ENCODE results near the gene HADHA. TPM values are rescaled to one million over a fixed set of nuclear protein-coding genes. Genes with fewer than 3 reads are reported as not detected.

HADHA gene
- total RNA-seq, 1 donor from 2014 or later = 89.0 TPM

GRCh38 chr2:26187537-26188104 is 56.8 kb downstream of the HADHA start:
- H3K4me3 ChIP-seq (ENCODE audit: low read depth, low read length) = no peak overlapping the region
- DNase-seq (ENCODE audit: low read depth) = no peak
- TF ChIP-seq CTCF (conservative IDR thresholded peaks at IDR 0.05; ENCODE audit: low read depth, low read length) = no peak

- no peak overlapping the region for H3K4me3 ChIP-seq (ENCODE audit: low read depth, low read length)
- TF ChIP-seq CTCF (conservative IDR thresholded peaks at IDR 0.05; ENCODE audit: low read depth, low read length) = no peak
- no peak for DNase-seq (ENCODE audit: low read depth)
Measured at GRCh38 chr2:26187114-26187513, 57.3 kb downstream of the HADHA start.

GRCh38 chr2:26185954-26186770 is 58.3 kb downstream of the HADHA start:
- no peak for TF ChIP-seq CTCF (conservative IDR thresholded peaks at IDR 0.05; ENCODE audit: low read depth, low read length)
- H3K4me3 ChIP-seq (ENCODE audit: low read depth, low read length) = no peak overlapping the region
- no peak for DNase-seq (ENCODE audit: low read depth)

- H3K4me3 ChIP-seq (ENCODE audit: low read depth, low read length) = peak overlapping the region; percentile 58
- DNase-seq (ENCODE audit: low read depth) = no peak
- TF ChIP-seq CTCF (conservative IDR thresholded peaks at IDR 0.05; ENCODE audit: low read depth, low read length) = no peak
Measured at GRCh38 chr2:26185304-26185928, 59.0 kb downstream of the HADHA start.

- peak overlapping the region; percentile 58 for H3K4me3 ChIP-seq (ENCODE audit: low read depth, low read length)
- peak; percentile 52 for TF ChIP-seq CTCF (conservative IDR thresholded peaks at IDR 0.05; ENCODE audit: low read depth, low read length)
- peak; percentile 9 for DNase-seq (ENCODE audit: low read depth)
Measured at GRCh38 chr2:26184555-26185303, 59.7 kb downstream of the HADHA start.

- TF ChIP-seq CTCF (conservative IDR thresholded peaks at IDR 0.05; ENCODE audit: low read depth, low read length) = no peak
- no peak for DNase-seq (ENCODE audit: low read depth)
- H3K4me3 ChIP-seq (ENCODE audit: low read depth, low read length) = peak overlapping the region; percentile 47
Measured at GRCh38 chr2:26184121-26184520, 60.3 kb downstream of the HADHA start.
